CD1c-positive myeloid dendritic cell (primary cell): Measurements from ENCODE around the gene LRRC8D.

Experiments used
- DNase-seq: peaks from one replicate; pipeline ENCODE4 v3.0.0-alpha.2; 2016; ENCODE audit errors: extremely low spot score

LRRC8D gene

DNA sequence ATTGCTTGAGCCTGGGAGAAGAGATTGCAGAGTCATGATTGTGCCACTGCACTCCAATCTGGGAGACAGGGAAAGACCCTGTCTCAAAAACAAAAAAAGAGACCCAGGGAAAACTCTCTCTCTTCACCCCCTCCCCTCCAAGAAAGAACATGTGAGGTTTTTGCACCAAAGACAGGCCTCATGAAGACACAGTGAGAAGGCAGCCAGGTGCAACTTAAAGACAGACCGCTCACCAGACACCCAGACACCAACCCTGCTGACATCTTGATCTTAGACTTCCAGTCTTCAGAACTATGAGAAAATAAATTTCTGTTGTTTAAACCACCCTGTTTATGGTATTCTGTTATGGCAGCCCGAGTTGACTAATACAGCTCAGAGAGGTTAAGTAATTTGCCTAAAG, 13.3 kb upstream of the LRRC8D start:
- DNase-seq = no peak

DNA sequence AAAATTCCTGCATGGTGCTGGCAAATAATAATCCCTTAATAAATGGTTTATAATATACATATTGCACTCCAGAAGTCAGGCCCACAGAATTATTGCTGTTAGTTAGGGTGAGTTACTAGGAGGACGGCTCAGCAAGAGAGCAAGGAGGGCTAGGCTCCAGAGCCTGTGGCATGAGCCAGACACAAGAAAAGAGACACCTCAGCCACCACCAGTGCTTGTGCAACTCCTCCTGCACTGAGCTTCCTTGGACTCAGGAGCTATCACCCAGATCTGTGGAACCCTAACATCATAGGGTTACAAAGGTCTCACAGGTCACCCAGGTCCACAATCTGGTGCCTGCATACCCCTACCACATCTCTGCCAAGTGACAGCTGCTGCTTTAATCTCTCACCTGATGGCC, 12.8 kb upstream of the LRRC8D start:
- DNase-seq = no peak

DNA sequence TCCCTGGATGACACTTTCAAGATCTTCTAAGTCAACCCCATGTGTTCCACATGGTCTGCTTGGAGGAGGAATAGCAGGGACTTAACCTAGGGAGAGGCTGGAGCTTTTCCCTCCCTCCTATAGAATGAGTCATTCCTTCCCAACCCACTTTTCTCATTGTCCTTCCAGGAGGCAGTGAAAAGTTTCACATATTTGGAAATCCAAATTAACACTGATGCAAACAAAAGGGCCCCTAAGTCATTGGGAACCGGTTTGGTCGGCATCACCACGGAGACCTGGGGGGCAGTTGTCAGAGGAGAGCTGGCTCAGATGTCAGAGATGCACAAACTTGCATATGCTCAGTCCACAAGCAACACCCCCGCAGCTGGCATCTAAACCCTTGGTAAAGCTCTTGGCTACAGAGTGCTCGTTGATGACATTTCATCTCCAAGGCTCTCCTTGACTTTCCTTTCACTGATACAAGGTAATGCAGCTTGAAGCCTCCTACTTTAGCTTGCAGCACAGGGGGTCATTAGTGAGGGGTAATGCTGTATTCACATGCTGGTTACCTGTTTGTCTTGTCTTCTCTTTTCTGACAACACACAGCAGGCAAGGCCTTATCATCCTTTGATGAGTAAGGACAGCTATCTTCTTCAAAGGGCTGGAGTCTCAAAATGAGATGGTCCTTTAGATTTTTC, 12.3 kb upstream of the LRRC8D start:
- no peak for DNase-seq

DNA sequence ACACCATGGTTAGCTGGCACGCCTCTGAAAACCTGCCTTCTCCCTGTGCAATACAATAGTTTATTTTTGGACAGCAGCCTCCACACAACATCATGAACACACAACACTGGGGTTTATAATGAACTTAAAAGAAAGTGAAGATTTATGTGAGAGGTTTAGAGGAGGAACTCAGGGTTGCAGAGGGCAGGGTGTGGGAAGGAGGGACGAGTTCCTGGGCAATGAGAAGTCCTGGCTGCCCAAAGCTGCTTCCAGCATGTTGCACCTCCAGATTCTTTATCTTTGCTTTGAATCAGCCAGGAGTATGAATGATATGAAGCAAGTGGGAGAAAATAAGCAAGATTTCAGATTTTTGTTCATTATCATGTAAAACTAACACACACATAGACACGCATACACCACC, 11.3 kb upstream of the LRRC8D start:
- DNase-seq = no peak

GRCh38 chr1:89810302-89810701, 10.5 kb upstream of the LRRC8D start:
- DNase-seq = no peak

- DNase-seq = no peak
Observed at GRCh38 chr1:89810880-89811279, 10.0 kb upstream of the LRRC8D start.

DNA sequence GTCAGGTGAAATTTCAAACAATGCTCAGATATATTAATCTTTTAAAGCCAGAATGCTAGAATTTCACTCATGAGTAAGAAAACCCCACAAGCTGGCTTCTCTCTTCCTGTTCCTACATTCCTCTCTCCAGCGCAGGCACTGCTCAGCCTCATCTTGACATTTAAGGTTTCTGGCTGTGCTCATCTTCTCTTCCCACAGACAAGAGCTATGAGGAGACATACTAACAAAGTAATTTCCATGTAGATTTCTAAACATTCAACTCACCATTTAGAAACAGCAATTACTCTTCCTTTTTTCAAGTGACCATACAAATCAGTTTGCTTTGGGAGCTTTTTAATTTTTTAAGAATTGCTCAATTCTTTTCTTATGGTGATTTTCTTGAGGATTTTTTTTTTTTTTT, 7.8 kb upstream of the LRRC8D start:
- DNase-seq = peak; percentile 56

- no peak for DNase-seq
Observed at GRCh38 chr1:89815040-89815439, 5.8 kb upstream of the LRRC8D start.

GRCh38 chr1:89815611-89816010, 5.2 kb upstream of the LRRC8D start:
- peak; percentile 83 for DNase-seq

DNA sequence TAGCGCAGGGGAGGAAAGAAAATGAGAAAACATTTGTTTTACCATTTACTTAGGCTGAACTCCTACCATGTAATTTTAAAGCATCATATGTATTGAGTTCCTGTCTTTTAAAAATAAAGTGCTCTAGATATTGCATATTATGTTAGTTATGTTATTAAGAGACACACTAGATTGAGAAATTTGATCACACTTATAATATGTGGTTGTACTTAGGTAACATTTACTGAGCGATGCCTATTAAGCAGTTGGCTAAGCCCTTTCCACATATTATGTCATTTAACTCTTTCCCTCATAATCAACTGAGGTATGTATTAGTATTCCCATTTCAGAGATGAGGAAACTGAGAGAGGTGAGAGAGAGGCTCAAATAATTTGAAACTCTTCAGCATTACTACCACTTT, 4.5 kb upstream of the LRRC8D start:
- DNase-seq = no peak

GRCh38 chr1:89821322-89822108, 683 bp downstream of the LRRC8D start:
- peak; percentile 85 for DNase-seq

DNA sequence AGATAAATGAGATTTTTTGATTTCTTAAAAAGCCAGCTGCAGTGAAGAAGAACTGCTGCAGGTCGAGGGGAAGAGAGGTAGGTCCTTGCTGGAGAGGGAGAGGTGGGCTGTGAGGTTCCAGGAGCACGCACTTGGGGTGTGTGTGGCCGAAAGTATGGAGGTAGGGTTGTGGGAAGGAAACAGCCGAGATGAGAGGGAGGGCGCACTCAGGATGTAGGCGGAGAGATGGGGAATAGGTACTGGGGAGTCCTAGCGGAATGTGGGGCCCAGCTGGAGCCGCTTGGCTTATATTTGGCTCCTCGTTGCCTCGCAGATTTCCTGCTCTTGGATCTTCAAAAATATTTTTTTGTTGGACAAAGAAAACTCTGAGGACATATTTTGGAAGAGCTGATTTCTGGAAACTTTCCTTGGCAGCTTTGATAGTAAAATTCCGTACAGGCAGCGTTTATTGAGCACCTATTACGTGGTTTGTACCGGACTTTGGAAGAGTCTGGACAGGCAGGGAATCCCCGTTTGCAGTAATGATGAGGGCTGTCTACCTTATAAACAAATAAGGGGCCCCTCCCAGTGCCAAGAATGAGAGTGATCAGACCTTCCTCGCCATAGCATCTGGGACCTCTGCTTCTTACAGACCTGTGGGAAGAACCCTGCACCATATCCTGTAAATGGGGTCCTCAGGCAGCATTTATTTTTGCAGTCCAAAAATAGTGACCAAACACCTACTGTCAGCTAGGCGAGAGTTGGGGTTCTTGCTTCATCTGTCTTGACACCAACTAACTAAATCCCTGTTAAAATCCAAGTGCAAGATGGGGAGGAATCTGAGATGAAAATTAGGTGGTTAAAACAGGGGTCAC, 1.5 kb downstream of the LRRC8D start:
- no peak for DNase-seq

DNA sequence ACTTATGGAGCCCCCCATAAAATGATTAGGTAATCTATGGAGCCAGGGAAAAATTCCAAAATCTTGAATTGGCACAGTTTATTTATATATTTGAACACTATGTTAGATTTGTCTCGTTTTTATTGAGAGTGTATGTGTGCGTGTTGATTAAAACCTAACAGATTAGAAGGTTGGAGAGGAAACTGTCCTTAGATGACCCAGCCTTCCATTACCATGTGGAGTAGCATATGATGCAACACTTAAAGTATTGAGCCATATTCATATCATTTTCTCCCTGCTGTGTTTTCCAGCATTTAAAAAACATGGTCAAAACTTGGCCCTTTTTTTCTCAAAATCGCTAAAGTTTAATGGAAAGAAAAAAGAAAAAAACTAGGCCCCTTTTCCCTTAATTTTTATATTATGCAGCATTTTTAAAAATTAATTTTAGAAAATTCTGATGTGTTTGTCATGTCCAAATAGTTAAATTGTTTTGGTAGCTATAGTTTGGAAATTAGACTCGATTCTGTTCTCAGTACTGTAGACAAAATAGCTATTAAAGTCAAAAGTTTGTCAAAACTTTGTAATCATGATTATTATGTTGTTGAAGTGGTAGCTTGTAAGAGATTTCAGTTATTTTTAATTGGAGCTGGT, 2.3 kb downstream of the LRRC8D start:
- peak; percentile 57 for DNase-seq

- DNase-seq = no peak
Observed at GRCh38 chr1:89823679-89824292, 3.0 kb downstream of the LRRC8D start.

- no peak for DNase-seq
Observed at GRCh38 chr1:89826594-89826993, 5.8 kb downstream of the LRRC8D start.

- no peak for DNase-seq
Observed at GRCh38 chr1:89827330-89827729, 6.5 kb downstream of the LRRC8D start.

DNA sequence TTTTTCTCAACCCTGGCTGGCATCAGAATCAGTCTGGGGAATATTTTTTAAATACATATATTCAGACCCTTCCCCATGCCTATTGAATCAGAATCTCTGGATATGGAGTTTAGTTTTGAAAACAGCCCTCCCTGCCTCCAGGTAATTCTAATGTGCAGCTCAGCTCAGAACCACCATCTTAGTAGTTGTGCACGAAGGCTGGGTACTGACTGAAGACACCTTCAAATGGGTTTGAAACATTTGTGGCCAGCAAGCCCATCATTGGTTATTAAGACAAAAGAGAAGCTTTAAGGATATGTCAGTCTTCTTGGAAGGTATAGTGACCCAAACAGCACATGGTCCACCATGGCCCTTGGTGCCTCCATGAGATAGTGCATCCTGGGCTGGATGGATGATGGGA, 7.1 kb downstream of the LRRC8D start:
- no peak for DNase-seq

DNA sequence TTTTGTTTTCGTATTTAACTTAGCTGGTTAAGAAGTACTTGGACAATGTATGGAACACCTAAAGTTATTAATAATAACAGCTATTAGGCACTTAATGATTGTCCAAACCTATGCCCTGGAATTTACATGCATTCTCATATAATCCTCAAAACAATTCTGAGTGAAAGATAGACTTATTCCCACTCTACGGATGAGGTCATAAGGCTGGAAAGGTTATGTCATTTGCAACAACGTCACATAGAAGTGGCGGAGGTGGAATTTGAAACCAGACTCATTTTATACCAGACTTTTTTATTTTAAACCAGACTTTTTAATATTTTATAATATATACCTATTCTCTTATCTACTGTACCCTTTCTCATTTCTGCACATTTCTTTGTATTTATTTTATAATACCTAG, 8.4 kb downstream of the LRRC8D start:
- DNase-seq = no peak

- DNase-seq = no peak
Observed at GRCh38 chr1:89831462-89832120, 10.8 kb downstream of the LRRC8D start.

DNA sequence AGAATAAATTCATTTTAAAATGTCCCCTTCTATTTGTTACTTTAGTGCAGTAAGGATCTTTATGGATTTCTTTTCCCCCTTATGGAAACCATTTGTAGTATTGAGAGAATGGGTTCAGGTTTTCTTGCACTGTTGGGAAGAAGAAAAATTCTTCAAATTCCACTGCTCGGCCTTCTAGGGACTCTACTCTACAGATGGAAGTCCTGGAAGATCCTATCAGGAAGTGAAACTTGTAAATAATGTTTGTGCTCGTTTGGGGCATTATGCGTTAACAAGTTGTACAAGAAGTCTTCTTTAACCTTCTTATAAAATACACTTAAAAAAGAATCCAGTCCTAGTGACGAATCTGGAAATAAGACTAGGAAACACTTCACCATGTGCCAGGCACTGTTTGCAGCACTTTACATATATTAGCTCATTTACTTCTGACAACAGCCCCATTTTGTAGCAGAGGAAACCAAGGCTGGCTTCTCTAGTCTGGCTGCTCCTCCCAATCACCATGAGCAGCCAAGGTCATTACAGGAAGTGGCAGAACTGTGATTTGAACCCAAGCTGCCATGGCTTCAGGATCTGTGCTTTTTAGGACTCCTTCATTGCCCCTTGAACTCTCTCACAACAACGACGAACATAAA, 11.8 kb downstream of the LRRC8D start:
- peak; percentile 45 for DNase-seq
